Neural progenitor cell (in vitro differentiated cells): ENCODE measurements around the gene KRT13.

Experiments
- CTCF ChIP-seq: fragments of 200-600 bp; sonication (generic); IDR thresholded peaks from 2 replicates; pipeline ENCODE4 v1.5.1; 2017; ENCODE audit warnings: antibody characterized with exemption, mild to moderate bottlenecking
- EZH2phosphoT487 ChIP-seq: fragments of 200-600 bp; sonication (generic); IDR thresholded peaks from 2 replicates; pipeline ENCODE4 v1.6.1; 2017; ENCODE audit warnings: antibody characterized with exemption

- no peak for TF ChIP-seq EZH2phosphoT487
- no peak for TF ChIP-seq CTCF
Observed at GRCh38 chr17:41540921-41541625, 35.7 kb upstream of the KRT13 start.
